Forelimb muscle (tissue), 1 donor: ENCODE measurements around the gene BSG. TPM values are rescaled to one million over a fixed set of nuclear protein-coding genes. Genes with fewer than 3 reads are reported as not detected.
"Not testable (repeated sequence)": the region's sequence is repeated elsewhere in the genome, so short reads cannot be mapped to it uniquely, and the experiment has no call there.

Source experiments
- DNase-seq: peaks from one replicate; pipeline ENCODE4 v3.0.0-alpha.2; 2013; ENCODE audit warnings: low read depth
- polyA plus RNA-seq: library from polyadenylated mRNA; unstranded; fragments of 120-200 nt; gene quantifications from one replicate; pipeline ENCODE4 v1.2.1, GENCODE V29; 2013; ENCODE audit not compliant: insufficient read length

BSG gene
- polyA plus RNA-seq, 1 donor: 210 TPM

DNA sequence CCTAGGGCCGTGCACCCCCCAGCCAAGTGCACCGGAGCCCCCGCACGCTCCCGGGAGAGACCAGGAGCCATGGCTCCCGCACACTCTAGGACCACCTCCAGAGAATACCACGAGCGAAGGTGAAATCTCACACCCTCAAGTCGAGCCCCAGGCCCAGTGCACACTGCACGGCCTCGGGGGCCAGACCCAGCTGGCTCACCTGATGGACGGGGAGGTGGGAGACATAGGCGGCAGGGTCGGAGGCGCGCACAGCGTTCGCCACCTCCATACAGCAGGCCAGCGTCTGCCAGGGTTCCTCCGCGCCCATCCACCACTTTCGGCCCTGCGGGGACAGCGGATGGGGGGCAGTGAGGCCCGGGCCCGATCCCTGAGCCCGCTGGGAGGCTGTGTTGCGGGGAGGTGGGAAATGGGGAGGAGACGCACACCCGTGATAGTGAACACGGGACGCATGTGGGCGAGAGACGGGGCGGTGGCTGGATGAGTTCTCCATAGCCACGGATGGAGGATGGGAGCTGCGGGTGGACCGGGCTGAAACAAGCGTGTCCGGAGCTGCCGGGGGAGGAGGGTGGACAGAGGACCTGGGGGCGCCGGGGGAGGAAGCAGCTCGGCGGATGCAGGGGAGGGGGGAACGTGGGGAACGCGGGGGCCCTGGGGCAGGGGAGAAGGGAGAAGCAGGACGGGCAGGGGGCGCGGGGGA lies 47.9 kb downstream of the BSG start:
- no peak for DNase-seq

GRCh38 chr19:621191-621590 lies 48.8 kb downstream of the BSG start:
- DNase-seq: not testable (repeated sequence)

- DNase-seq: no peak
Observed at GRCh38 chr19:621819-622218, 49.4 kb downstream of the BSG start.

GRCh38 chr19:622666-623065 lies 50.3 kb downstream of the BSG start:
- no peak for DNase-seq

- DNase-seq: no peak
Observed at GRCh38 chr19:623175-623916, 51.0 kb downstream of the BSG start.

DNA sequence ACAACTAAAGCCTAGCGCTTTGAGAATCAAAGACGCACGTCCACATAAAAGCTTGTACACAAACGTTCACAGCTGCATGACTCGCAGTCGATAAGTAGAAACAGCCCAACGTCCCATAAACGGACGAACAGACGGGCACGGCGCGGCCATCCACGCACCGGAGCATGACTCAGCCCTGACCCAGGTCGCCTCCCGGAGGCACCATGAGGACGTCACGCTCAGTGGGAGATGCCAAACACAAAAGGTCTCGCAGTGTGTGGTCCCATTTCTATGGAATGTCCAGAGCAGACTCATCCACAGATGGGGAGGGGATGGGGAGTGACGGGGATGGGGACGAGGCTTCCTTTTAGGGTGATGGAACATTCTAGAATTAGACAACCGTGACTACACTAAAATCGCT lies 51.6 kb downstream of the BSG start:
- no peak for DNase-seq

DNA sequence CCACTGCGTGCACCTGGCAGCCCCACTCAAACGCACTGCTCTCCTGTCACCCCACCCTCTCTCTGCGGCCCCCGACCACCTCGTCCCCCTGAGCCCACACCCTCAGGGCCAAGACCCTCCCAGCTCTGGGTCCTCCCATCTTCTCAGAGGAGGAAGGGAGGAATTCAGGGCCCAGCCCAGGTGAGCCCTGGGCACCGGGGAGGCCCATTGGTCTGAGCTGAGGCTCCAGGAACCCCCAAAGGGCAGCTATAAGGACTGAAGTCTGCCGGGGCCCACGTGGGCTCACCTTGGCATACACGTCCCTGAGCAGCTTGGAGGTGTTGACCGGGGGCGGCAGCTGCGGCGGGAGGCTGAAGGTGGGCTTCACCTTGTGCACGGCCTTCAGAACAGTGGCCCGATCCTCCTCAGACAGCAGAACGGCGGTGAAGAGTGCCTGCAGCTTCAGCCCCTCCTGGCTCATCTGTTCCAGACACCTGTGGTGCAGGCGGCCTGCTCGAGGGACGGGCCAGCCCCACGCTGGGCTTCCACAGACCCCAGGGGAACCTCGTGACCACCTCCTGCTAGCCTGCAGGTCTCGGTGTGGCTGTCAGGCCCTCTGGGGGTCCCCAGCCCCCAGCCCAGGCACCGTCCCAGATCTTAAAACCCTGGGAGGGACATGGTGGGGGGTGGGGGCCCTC lies 52.2 kb downstream of the BSG start:
- no peak for DNase-seq

DNA sequence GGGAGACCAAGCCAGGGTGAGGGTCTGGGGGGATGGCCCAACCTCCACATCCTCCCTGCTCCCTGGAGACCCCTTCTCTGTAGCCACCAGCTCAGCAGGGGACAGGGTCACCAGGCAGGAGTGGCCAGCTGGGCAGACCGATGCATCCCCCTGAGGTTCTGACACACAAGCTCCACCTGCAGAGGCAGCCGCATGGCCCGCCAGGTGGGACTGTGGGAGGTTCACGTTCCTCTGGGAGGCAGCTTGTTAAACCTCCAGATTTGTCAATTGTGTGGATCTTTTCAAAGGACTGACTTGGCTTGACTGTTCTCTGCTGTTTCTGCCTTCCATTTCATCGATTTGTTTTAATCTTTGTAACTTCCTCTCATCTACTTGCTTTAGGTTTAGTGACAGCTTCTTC lies 52.9 kb downstream of the BSG start:
- no peak for DNase-seq

DNA sequence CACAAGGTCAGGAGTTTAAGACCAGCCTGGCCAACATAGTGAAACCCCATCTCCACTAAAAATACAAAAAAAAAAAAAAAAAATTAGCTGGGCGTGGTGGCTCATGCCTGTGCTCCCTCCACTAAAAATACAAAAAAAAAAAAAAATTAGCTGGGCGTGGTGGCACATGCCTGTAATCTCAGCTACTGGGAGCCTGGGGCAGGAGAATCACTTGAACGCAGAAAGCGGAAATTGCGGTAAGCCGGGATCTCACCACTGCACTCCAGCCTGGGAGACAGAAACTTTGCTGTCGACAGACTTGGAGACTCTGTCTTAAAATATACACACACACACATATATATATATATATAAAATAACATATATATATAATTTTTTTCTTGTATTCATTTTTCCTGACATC lies 54.2 kb downstream of the BSG start:
- not testable (repeated sequence) for DNase-seq

GRCh38 chr19:628168-628567 lies 55.8 kb downstream of the BSG start:
- DNase-seq: no peak

- DNase-seq: not testable (repeated sequence)
Observed at GRCh38 chr19:629515-629914, 57.1 kb downstream of the BSG start.

DNA sequence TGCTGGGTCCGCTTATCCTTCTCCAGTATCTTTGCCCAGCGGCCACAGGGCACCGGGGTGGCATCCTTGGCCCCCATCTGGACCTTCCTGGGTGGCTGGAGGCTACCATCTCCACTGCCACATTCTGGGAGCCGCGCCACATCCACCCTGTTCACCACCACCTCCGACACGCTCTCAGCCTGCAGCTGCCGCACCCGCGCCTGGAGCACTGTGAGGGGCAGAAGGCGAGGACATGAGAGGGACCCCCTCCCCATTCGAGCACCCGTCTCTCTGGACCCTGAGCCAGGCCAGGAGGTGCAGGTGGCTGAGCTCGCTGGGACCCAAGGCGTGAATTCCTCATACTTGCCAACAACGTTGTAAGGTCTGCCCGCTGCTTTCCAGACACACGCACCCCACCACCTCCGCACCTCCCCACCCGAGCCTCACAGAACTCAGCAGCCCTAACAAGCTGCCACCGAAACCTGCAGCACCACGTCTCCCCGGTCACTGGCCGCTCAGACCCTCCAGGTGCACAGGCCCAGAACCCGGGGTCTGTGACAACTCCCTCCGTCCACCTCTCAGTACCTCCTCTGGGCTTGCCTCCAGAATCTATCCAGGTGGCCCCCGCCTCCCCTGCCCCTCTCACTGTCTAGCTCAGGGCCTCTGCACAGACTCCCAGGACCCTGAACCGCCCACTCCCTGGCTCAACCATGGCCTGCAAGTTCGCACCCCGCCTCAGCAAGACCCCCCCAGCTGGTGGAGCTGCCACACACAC lies 57.7 kb downstream of the BSG start:
- no peak for DNase-seq

DNA sequence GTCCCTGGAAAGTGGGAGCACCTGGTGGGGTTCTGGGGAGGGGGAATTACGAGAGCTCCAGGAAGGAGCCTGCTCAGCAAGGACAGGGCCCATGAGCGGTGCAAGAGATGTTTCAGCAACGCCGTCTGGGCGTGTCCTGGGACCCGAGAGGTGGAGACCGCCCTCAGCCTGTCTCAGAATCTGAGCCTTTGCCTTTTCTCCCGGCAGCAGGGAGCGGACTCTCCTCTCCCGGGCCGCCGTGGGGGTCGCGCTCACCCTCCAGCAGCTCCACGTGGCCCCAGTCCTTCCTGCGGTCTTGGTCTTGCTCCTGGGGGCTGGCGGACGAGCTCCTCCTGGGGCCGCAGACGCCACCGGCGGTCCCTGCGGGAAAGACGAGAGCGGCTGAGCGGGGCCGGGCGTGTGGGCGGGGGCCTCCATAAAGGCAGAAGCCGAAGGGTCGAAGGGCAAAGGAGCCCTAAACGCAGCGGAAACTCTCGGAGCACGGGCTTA lies 60.2 kb downstream of the BSG start:
- no peak for DNase-seq

Other genes starting within 250 kb of the BSG start
- gene MIER2, start 227.8 kb upstream of the BSG start, polyA plus RNA-seq: 28.1 TPM
- gene C2CD4C, start 163.4 kb upstream of the BSG start, polyA plus RNA-seq: 0.92 TPM
- 32.9 TPM for gene SHC2, start 111.6 kb upstream of the BSG start, polyA plus RNA-seq
- gene MADCAM1, start 76.1 kb upstream of the BSG start, polyA plus RNA-seq: 7.4 TPM
- 8.9 TPM for gene TPGS1, start 65.1 kb upstream of the BSG start, polyA plus RNA-seq
- 69.0 TPM for gene CDC34, start 40.8 kb upstream of the BSG start, polyA plus RNA-seq
- gene GZMM, start 28.5 kb upstream of the BSG start, polyA plus RNA-seq: 0.49 TPM
- 0.32 TPM for gene HCN2, start 17.3 kb downstream of the BSG start, polyA plus RNA-seq
- 36.1 TPM for gene POLRMT, start 60.9 kb downstream of the BSG start, polyA plus RNA-seq
- 0.20 TPM for gene FGF22, start 67.3 kb downstream of the BSG start, polyA plus RNA-seq
- 27.6 TPM for gene RNF126, start 90.6 kb downstream of the BSG start, polyA plus RNA-seq
- 17.8 TPM for gene FSTL3, start 103.8 kb downstream of the BSG start, polyA plus RNA-seq
- gene PRSS57, start 122.9 kb downstream of the BSG start, polyA plus RNA-seq: 0.44 TPM
- gene PALM, start 136.3 kb downstream of the BSG start, polyA plus RNA-seq: 36.5 TPM
- gene MISP, start 178.5 kb downstream of the BSG start, polyA plus RNA-seq: 0.19 TPM
- 101 TPM for gene PTBP1, start 224.9 kb downstream of the BSG start, polyA plus RNA-seq
- 0.52 TPM for gene PLPPR3, start 249.4 kb downstream of the BSG start, polyA plus RNA-seq